Measurements from ENCODE around the gene ULK4.

The ULK4 gene

DNA sequence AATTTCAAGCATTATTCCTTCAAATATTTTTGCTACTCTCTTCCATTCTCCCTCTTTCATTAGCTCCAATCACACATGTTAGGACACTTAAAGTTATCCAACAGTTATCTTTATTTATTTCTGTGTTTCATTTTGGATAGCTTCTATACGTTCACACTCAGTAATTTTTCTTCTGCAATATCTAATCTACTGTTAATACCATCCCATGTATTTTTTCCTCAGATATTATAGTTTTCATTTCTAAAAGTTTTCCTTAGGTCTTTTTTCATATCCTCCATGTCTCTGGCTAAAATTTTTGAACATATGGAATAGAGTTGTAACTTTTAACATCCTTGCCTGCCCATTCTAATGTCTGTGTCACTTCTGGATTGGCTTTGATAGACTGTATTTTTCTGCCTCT lies 689.2 kb downstream of the ULK4 start:
- no peak overlapping the region for H3K9ac ChIP-seq (ENCODE audit: low read length)
- no peaks in the 10 kb centered on the region for H3K9me2 ChIP-seq (replicated peaks; ENCODE audit: insufficient read depth, low read length)
- TF ChIP-seq EZH2phosphoT487 (conservative IDR thresholded peaks at IDR 0.05; ENCODE audit: low read length) = no peak
- TF ChIP-seq, protein P1, sequence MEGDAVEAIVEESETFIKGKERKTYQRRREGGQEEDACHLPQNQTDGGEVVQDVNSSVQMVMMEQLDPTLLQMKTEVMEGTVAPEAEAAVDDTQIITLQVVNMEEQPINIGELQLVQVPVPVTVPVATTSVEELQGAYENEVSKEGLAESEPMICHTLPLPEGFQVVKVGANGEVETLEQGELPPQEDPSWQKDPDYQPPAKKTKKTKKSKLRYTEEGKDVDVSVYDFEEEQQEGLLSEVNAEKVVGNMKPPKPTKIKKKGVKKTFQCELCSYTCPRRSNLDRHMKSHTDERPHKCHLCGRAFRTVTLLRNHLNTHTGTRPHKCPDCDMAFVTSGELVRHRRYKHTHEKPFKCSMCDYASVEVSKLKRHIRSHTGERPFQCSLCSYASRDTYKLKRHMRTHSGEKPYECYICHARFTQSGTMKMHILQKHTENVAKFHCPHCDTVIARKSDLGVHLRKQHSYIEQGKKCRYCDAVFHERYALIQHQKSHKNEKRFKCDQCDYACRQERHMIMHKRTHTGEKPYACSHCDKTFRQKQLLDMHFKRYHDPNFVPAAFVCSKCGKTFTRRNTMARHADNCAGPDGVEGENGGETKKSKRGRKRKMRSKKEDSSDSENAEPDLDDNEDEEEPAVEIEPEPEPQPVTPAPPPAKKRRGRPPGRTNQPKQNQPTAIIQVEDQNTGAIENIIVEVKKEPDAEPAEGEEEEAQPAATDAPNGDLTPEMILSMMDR (IDR thresholded peaks at IDR 0.05; ENCODE audit: insufficient read depth, low read length, poor library complexity, severe bottlenecking) = no peak
- H3K79me2 ChIP-seq (ENCODE audit: insufficient read depth, low read length) = no peaks in the 10 kb centered on the region
- peaks cover 5% of the 10 kb centered on the region; the same call in 1 of the 2 replicates for H3K9me3 ChIP-seq (ENCODE audit: insufficient read depth, low read length)
- no peaks in the 10 kb centered on the region for H3F3A ChIP-seq (ENCODE audit: insufficient read depth)
- no peak overlapping the region for H3K4me2 ChIP-seq (ENCODE audit: low read depth, low read length, poor library complexity, severe bottlenecking)
- H2AFZ ChIP-seq (ENCODE audit: low read depth, low read length, severe bottlenecking) = no peak overlapping the region
- no peaks in the 10 kb centered on the region for H3K27me3 ChIP-seq (ENCODE audit: low read length)
- H3K27ac ChIP-seq (ENCODE audit: low read depth, low read length) = no peak overlapping the region
- no peaks in the 10 kb centered on the region for H3K36me3 ChIP-seq (ENCODE audit: low read length)
- H4K20me1 ChIP-seq (ENCODE audit: low read depth, low read length) = no peaks in the 10 kb centered on the region
- H3K4me3 ChIP-seq (ENCODE audit: insufficient read depth, low read length, poor library complexity, severe bottlenecking) = no peak overlapping the region

- no peak overlapping the region for H3K9ac ChIP-seq (ENCODE audit: low read length)
- no peak overlapping the region for H3K27ac ChIP-seq (ENCODE audit: low read depth, low read length)
- no peaks in the 10 kb centered on the region for H3F3A ChIP-seq (ENCODE audit: insufficient read depth)
- H3K36me3 ChIP-seq (ENCODE audit: low read length) = no peaks in the 10 kb centered on the region
- H3K79me2 ChIP-seq (ENCODE audit: insufficient read depth, low read length) = no peaks in the 10 kb centered on the region
- no peaks in the 10 kb centered on the region for H3K9me2 ChIP-seq (replicated peaks; ENCODE audit: insufficient read depth, low read length)
- no peaks in the 10 kb centered on the region for H3K27me3 ChIP-seq (ENCODE audit: low read length)
- peaks cover 5% of the 10 kb centered on the region; the same call in 1 of the 2 replicates for H3K9me3 ChIP-seq (ENCODE audit: insufficient read depth, low read length)
- no peaks in the 10 kb centered on the region for H4K20me1 ChIP-seq (ENCODE audit: low read depth, low read length)
- H2AFZ ChIP-seq (ENCODE audit: low read depth, low read length, severe bottlenecking) = no peak overlapping the region
- H3K4me3 ChIP-seq (ENCODE audit: insufficient read depth, low read length, poor library complexity, severe bottlenecking) = no peak overlapping the region
- no peak for TF ChIP-seq EZH2phosphoT487 (conservative IDR thresholded peaks at IDR 0.05; ENCODE audit: low read length)
- TF ChIP-seq, protein P1 (IDR thresholded peaks at IDR 0.05; ENCODE audit: insufficient read depth, low read length, poor library complexity, severe bottlenecking) = no peak
- H3K4me2 ChIP-seq (ENCODE audit: low read depth, low read length, poor library complexity, severe bottlenecking) = no peak overlapping the region
These were observed 693.8 kb downstream of the ULK4 start for GRCh38 chr3:41267975-41268640.

DNA sequence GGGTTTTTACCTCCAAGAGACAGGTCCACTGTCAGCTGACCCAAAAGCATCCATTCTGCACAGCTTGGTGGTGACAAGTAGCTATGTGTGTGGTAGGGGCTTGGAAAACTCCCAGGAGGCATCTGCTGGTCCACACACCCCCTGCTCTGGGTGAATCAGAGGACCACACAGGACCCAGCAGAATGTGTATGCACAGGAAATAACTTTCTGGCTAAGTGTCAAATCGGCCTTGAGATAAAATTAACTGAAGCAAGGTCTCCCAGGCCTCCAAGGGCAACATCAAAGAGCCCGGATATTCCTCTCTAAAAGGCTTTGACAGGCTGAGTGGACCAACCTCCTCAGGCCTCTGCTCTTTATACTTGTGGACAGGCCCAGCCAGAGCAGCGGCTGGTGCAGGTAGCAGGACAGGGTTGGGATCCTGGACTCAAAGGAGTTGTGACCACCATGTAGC lies 696.1 kb downstream of the ULK4 start:
- H3K4me2 ChIP-seq (ENCODE audit: low read depth, low read length, poor library complexity, severe bottlenecking) = no peak overlapping the region
- no peaks in the 10 kb centered on the region for H3F3A ChIP-seq (ENCODE audit: insufficient read depth)
- no peaks in the 10 kb centered on the region for H3K27me3 ChIP-seq (ENCODE audit: low read length)
- H3K79me2 ChIP-seq (ENCODE audit: insufficient read depth, low read length) = no peaks in the 10 kb centered on the region
- H4K20me1 ChIP-seq (ENCODE audit: low read depth, low read length) = no peaks in the 10 kb centered on the region
- no peaks in the 10 kb centered on the region for H3K36me3 ChIP-seq (ENCODE audit: low read length)
- H2AFZ ChIP-seq (ENCODE audit: low read depth, low read length, severe bottlenecking) = no peak overlapping the region
- no peak overlapping the region for H3K4me3 ChIP-seq (ENCODE audit: insufficient read depth, low read length, poor library complexity, severe bottlenecking)
- TF ChIP-seq EZH2phosphoT487 (conservative IDR thresholded peaks at IDR 0.05; ENCODE audit: low read length) = no peak
- TF ChIP-seq, protein P1 (IDR thresholded peaks at IDR 0.05; ENCODE audit: insufficient read depth, low read length, poor library complexity, severe bottlenecking) = no peak
- H3K27ac ChIP-seq (ENCODE audit: low read depth, low read length) = no peak overlapping the region
- no peak overlapping the region for H3K9ac ChIP-seq (ENCODE audit: low read length)
- no peaks in the 10 kb centered on the region for H3K9me3 ChIP-seq (ENCODE audit: insufficient read depth, low read length)
- H3K9me2 ChIP-seq (replicated peaks; ENCODE audit: insufficient read depth, low read length) = no peaks in the 10 kb centered on the region

Data from SU-DHL-6 (cell line).